HepG2 (cell line): ENCODE measurements around the gene IRF2. TPM values are rescaled to one million over a fixed set of nuclear protein-coding genes. Genes with fewer than 3 reads are reported as not detected.

ENCODE experiments used
- ATAC-seq: fragments of 200-7000 bp; cut with Tn5 transposase; 3 replicates; pipeline ENCODE4 v1.9.1; 2020; ENCODE audit warnings: mild to moderate bottlenecking, moderate library complexity
- BruUV-seq: library from RNA; stranded (reverse); fragments of 400-500 nt; replicated peaks from 2 replicates; lab custom pipeline; 2021; lab: Mats Ljungman, UMichigan
- CTCF ChIA-PET: fragments of 300-600 bp; formaldehyde crosslinking; extraction: SDS; loops from one replicate; lab custom pipeline; 2021; ENCODE audit warnings: low total read pairs, inconsistent platforms, low intra/inter-chr PET ratio; lab: Yijun Ruan, JAX
- POLR2A ChIA-PET: fragments of 350-600 bp; sonication (Branson Sonifier 250); formaldehyde crosslinking; loops from one replicate; lab custom pipeline; 2020; ENCODE audit warnings: antibody characterized with exemption, inconsistent platforms; lab: Yijun Ruan, JAX
- DNase-seq: peaks from one replicate; pipeline ENCODE4 v3.0.0-alpha.2; 2015; ENCODE audit warnings: low spot score
- FAIRE-seq: peaks from 3 replicates; lab custom pipeline; 2011; peaks lifted over from hg19 to GRCh38; lab: Jason Lieb, UNC
- H2AFZ ChIP-seq: one replicate; pipeline ENCODE4 v1.6.1; 2011; ENCODE audit warnings: low read length, inconsistent platforms
- H3K27ac ChIP-seq: fragments of 300-600 bp; 3 replicates; pipeline ENCODE4 v1.8.0; 2011; ENCODE audit warnings: mixed run types, mild to moderate bottlenecking, mixed read lengths, low read length, inconsistent platforms; ENCODE audit not compliant: insufficient read depth; ENCODE audit errors: extremely low read length
- H3K27me3 ChIP-seq, 2 experiments: fragments of 200-600 bp in 1 of 2; 2 replicates in 1 of 2; 3 replicates in 1 of 2; pipeline versions ENCODE4 v1.6.0 to v1.8.0; 2011; ENCODE audit warnings: low read length in 2 of 2, mild to moderate bottlenecking in 2 of 2, moderate library complexity in 2 of 2, inconsistent platforms in 1 of 2; ENCODE audit not compliant: insufficient read depth in 2 of 2, control insufficient read depth in 1 of 2
- H3K36me3 ChIP-seq, 2 experiments: fragments of 200-600 bp in 1 of 2; replicated peaks in 1 of 2; 2 replicates in 1 of 2; 3 replicates in 1 of 2; pipeline versions ENCODE4 v1.5.1 to v1.8.0; 2011; ENCODE audit warnings: low read length in 2 of 2, inconsistent platforms in 1 of 2; ENCODE audit not compliant: insufficient read depth in 2 of 2, control insufficient read depth in 1 of 2
- H3K4me1 ChIP-seq: 2 replicates; pipeline ENCODE4 v1.5.1; 2012; ENCODE audit warnings: low read length, inconsistent platforms; ENCODE audit not compliant: insufficient read depth
- H3K4me2 ChIP-seq: 2 replicates; pipeline ENCODE4 v1.6.0; 2011; ENCODE audit warnings: low read depth, low read length, inconsistent platforms
- H3K4me3 ChIP-seq, 3 experiments: fragments of 200-600 bp in 1 of 3; sonication (generic), shearing (Covaris generic) in 1 of 3; replicated peaks in 1 of 3; 2 replicates each; pipeline ENCODE4 v1.5.1; 2011 to 2016; ENCODE audit warnings: low read length in 3 of 3, inconsistent platforms in 2 of 3, low read depth in 2 of 3, mild to moderate bottlenecking in 2 of 3, control low read depth in 1 of 3, mixed read lengths in 1 of 3; ENCODE audit not compliant: insufficient read depth in 1 of 3
- H3K79me2 ChIP-seq: one replicate; pipeline ENCODE4 v1.6.1; 2011; ENCODE audit warnings: low read length, inconsistent platforms; ENCODE audit not compliant: insufficient read depth
- H3K9ac ChIP-seq: 2 replicates; pipeline ENCODE4 v1.6.0; 2011; ENCODE audit warnings: mild to moderate bottlenecking, low read depth, low read length, inconsistent platforms; ENCODE audit not compliant: insufficient read depth
- H3K9me3 ChIP-seq: 2 replicates; pipeline ENCODE4 v1.5.1; 2012; ENCODE audit warnings: mild to moderate bottlenecking, low read length
- H4K20me1 ChIP-seq: 2 replicates; pipeline ENCODE4 v1.6.0; 2011; ENCODE audit warnings: inconsistent platforms, mild to moderate bottlenecking, low read length, moderate library complexity; ENCODE audit not compliant: insufficient read depth
- ARNT2 ChIP-seq: sonication (generic); formaldehyde crosslinking; IDR thresholded peaks from 2 replicates; pipeline ENCODE4 v1.8.0; 2022; ENCODE audit warnings: mild to moderate bottlenecking, low read depth, missing genetic modification reagents, moderate library complexity
- CBX1 ChIP-seq: IDR thresholded peaks from one replicate; pipeline ENCODE4 v1.6.1; 2016; ENCODE audit warnings: antibody characterized with exemption, low read depth
- FOXK1 ChIP-seq: sonication (generic); formaldehyde crosslinking; IDR thresholded peaks from 2 replicates; pipeline ENCODE4 v1.4.0; 2020; ENCODE audit warnings: low read depth, missing genetic modification reagents, borderline replicate concordance
- FOXO1 ChIP-seq: sonication (generic); formaldehyde crosslinking; IDR thresholded peaks from 2 replicates; pipeline ENCODE4 v1.4.0; 2020; ENCODE audit warnings: missing genetic modification reagents
- NR2C2 ChIP-seq: sonication (generic); formaldehyde crosslinking; IDR thresholded peaks from 2 replicates; pipeline ENCODE4 v1.4.0; 2020; ENCODE audit warnings: missing genetic modification reagents, mild to moderate bottlenecking, moderate library complexity, borderline replicate concordance
- POLR2G ChIP-seq: fragments of 200-400 bp; formaldehyde crosslinking; IDR thresholded peaks from 2 replicates; pipeline ENCODE4 v1.6.1; 2018; ENCODE audit warnings: mild to moderate bottlenecking, low read depth, low read length, moderate library complexity
- SOX13 ChIP-seq, 3 experiments: fragments of 450-650 bp in 1 of 3; sonication (generic) in 1 of 3; formaldehyde crosslinking in 1 of 3; IDR thresholded peaks in 2 of 3; conservative IDR thresholded peaks in 1 of 3; 2 replicates each; pipeline versions ENCODE4 v1.5.0 to v1.6.1; 2016 to 2020; ENCODE audit warnings: antibody characterized with exemption in 1 of 3, mild to moderate bottlenecking in 1 of 3, missing compliant biosample characterization in 1 of 3, missing genetic modification reagents in 1 of 3, moderate library complexity in 1 of 3
- YEATS4 ChIP-seq: sonication (generic); formaldehyde crosslinking; IDR thresholded peaks from 2 replicates; pipeline ENCODE4 v1.4.0; 2020; ENCODE audit warnings: missing genetic modification reagents, borderline replicate concordance
- ZNF205 ChIP-seq: IDR thresholded peaks from 2 replicates; pipeline ENCODE4 v1.6.1; 2018; ENCODE audit warnings: missing biosample characterization, missing genetic modification reagents
- ZNF292 ChIP-seq: sonication (generic); formaldehyde crosslinking; IDR thresholded peaks from 2 replicates; pipeline ENCODE4 v1.8.1; 2022; ENCODE audit warnings: mild to moderate bottlenecking, low read depth, missing genetic modification reagents, borderline replicate concordance
- ZNF33B ChIP-seq: sonication (generic); formaldehyde crosslinking; IDR thresholded peaks from 2 replicates; pipeline ENCODE4 v1.5.1; 2020; ENCODE audit warnings: mild to moderate bottlenecking, missing genetic modification reagents
- WGBS: methylation state at CpG from one replicate; pipeline ENCODE4 v1.1.6; 2017; ENCODE audit warnings: low lambda C conversion rate; 5-methylcytosine and 5-hydroxymethylcytosine counted together
- in situ Hi-C: cut with HindIII; loops from 2 replicates; pipeline ENCODE4 v1.10.0; 2017; ENCODE audit warnings: low pct_unique_long_range_greater_than_20kb; ENCODE audit not compliant: extremely low pct_ligation_motif_present
- intact Hi-C: fragments of 100-400 bp; cut with micrococcal nuclease; formaldehyde crosslinking; loops from one replicate; pipeline ENCODE4 v1.10.0; 2022; ENCODE audit not compliant: unreplicated experiment
- polyA plus RNA-seq, 8 experiments: library from polyadenylated mRNA; depleted of rRNA in 3 of 8; stranded (reverse) in 7 of 8; unstranded in 1 of 8; fragments of >200 nt; fragmentation: Illumina TruSeq in 4 of 8; extraction: Trizol in 4 of 8; gene quantifications; 2 replicates each; pipeline versions ENCODE4 v1.2.1 to v1.2.3, GENCODE V29; 2011 to 2016; ENCODE audit warnings: low read depth in 4 of 8, missing spikeins in 1 of 8, mixed read lengths in 1 of 8; ENCODE audit not compliant: insufficient read depth in 1 of 8
- total RNA-seq, 5 experiments: library from RNA; depleted of rRNA; stranded (reverse); fragments of >200 nt; fragmentation: Illumina TruSeq; extraction: Trizol; gene quantifications; 2 replicates each; pipeline ENCODE4 v1.2.3, GENCODE V29; 2016; ENCODE audit warnings: low read depth in 1 of 5
- TF ChIP-seq, protein P1 (sequence below): sonication (generic); formaldehyde crosslinking; IDR thresholded peaks from 2 replicates; pipeline ENCODE4 v1.4.0; 2020; ENCODE audit warnings: missing genetic modification reagents, borderline replicate concordance
- TF ChIP-seq, protein P2 (sequence below): sonication (generic); formaldehyde crosslinking; IDR thresholded peaks from 2 replicates; pipeline ENCODE4 v1.4.0; 2020; ENCODE audit warnings: missing genetic modification reagents

IRF2 gene
- total and polyA plus RNA-seq, 2 of the 13 experiments (the other 11 are each of a cell fraction or from before 2014, with no cell fraction given): 15.5 to 28.8 TPM

DNA sequence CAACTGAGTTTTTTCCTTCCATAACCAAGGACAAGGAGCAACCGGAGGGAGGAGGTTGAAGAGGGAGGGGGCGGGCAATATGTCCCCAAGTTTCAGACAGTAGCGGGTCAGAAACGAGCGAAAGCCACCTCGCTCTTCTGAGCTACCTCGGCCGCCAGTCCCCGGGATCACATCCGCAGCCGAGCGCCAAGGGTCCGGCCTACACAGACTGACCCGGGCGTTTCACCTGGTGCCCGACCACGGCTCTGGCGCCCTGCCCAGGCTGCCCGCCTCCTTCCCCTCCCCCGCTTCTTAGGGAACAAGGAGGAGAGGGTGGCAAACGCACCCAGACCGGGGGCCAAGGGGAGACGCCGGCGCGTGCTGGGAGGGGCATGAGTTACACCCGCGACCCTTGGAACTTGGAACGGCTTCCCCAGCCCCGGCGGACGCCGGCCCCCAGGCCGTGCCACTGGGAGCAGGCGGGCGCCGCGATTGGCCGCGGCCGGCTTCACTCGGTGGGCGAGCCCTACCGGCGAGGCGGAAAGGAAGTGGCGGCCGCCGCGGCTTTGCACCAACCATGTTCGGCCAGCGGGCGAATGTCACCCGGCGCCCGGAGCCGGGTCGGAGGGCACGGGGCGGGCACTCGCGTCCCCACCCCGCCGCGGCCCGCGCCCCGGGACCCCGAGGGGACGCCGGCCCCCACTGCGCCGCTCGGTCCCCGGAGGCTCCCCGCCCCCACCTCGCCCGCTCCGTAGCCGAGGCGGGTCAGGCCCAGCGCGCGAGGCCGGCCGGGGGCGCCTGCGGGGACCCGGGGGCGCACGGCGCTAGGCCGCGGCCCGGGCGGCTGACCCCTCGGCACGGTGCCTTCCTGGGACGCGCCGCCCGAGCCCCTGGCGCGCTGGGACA is 1.5 kb downstream of the IRF2 start:
- no peaks in the 10 kb centered on the region for H3K36me3 ChIP-seq
- in situ Hi-C loops (loop anchor here (5.0 kb wide), 1 partner anchor 41 kb away; no protein-coding TSS in a partner anchor), intact Hi-C loops (loop anchor here (1.0 to 10.0 kb wide), 5 partner anchors 32 to 186 kb away; partner anchors contain the start of genes CASP3 and PRIMPOL)
- no peaks in the 10 kb centered on the region; a peak in 1 of 5 replicates for H3K27me3 ChIP-seq
- ChIA-PET POLR2A (interaction anchor here (0.6 to 1.0 kb wide), 4 partner anchors 28 to 162 kb away, joined by 3 to 5 read pairs (median 4); no protein-coding TSS in a partner anchor), CTCF (no interaction called here)
- peak overlapping the region; percentile 85 for H3K4me2 ChIP-seq
- H3K4me1 ChIP-seq: peaks cover 54% of the 10 kb centered on the region
- peaks cover 15% of the 10 kb centered on the region for H4K20me1 ChIP-seq
- ATAC-seq: peak; percentile 88
- no peak overlapping the region for H2AFZ ChIP-seq
- H3K79me2 ChIP-seq: peaks cover 64% of the 10 kb centered on the region
- no peaks in the 10 kb centered on the region for H3K9me3 ChIP-seq
- WGBS: 1% methylated on average over 20 of the region's 104 CpGs
- peak overlapping the region; percentile 92 for H3K27ac ChIP-seq
- DNase-seq: peak; percentile 71
- FAIRE-seq: no peak
- peak overlapping the region; percentile 91 for H3K9ac ChIP-seq
- BruUV-seq: no TSS peak
- peak overlapping the region; percentile 72 to 94 (median 74) for H3K4me3 ChIP-seq
- TF ChIP-seq FOXK1 (CRISPR knock-in tag) (peak; percentile 56; the same call in 1 of the 2 replicates), ZNF205 (CRISPR knock-in tag) (peak; percentile 63; the same call in 1 of the 2 replicates), FOXO1 (CRISPR knock-in tag) (0 out of 2 replicates have a peak, but pooled peaks have one; percentile 19), YEATS4 (CRISPR knock-in tag) (peak; percentile 83), POLR2G (peak; percentile 55; the same call in 1 of the 2 replicates), ZNF33B (peak; percentile 35; the same call in 1 of the 2 replicates), ARNT2 (CRISPR knock-in tag) (0 out of 2 replicates have a peak, but pooled peaks have one; percentile 63), SOX13 (IDR thresholded peaks at IDR 0.05) (0 out of 2 replicates have a peak, but pooled peaks have one; percentile 12), SOX13 (CRISPR knock-in tag; conservative IDR thresholded peaks at IDR 0.05 in 1 of 2, IDR thresholded peaks at IDR 0.05 in 1 of 2) (peak; percentile 37 to 72; a peak in 1 of 4 replicates), CBX1 (no peak), NR2C2 (CRISPR knock-in tag) (peak; percentile 79), ZNF292 (CRISPR knock-in tag) (peak; percentile 85)
- TF ChIP-seq, protein P1, sequence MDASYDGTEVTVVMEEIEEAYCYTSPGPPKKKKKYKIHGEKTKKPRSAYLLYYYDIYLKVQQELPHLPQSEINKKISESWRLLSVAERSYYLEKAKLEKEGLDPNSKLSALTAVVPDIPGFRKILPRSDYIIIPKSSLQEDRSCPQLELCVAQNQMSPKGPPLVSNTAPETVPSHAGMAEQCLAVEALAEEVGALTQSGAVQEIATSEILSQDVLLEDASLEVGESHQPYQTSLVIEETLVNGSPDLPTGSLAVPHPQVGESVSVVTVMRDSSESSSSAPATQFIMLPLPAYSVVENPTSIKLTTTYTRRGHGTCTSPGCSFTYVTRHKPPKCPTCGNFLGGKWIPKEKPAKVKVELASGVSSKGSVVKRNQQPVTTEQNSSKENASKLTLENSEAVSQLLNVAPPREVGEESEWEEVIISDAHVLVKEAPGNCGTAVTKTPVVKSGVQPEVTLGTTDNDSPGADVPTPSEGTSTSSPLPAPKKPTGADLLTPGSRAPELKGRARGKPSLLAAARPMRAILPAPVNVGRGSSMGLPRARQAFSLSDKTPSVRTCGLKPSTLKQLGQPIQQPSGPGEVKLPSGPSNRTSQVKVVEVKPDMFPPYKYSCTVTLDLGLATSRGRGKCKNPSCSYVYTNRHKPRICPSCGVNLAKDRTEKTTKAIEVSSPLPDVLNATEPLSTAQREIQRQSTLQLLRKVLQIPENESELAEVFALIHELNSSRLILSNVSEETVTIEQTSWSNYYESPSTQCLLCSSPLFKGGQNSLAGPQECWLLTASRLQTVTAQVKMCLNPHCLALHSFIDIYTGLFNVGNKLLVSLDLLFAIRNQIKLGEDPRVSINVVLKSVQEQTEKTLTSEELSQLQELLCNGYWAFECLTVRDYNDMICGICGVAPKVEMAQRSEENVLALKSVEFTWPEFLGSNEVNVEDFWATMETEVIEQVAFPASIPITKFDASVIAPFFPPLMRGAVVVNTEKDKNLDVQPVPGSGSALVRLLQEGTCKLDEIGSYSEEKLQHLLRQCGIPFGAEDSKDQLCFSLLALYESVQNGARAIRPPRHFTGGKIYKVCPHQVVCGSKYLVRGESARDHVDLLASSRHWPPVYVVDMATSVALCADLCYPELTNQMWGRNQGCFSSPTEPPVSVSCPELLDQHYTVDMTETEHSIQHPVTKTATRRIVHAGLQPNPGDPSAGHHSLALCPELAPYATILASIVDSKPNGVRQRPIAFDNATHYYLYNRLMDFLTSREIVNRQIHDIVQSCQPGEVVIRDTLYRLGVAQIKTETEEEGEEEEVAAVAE (CRISPR knock-in tag): 0 out of 2 replicates have a peak, but pooled peaks have one; percentile 19
- TF ChIP-seq, protein P2, sequence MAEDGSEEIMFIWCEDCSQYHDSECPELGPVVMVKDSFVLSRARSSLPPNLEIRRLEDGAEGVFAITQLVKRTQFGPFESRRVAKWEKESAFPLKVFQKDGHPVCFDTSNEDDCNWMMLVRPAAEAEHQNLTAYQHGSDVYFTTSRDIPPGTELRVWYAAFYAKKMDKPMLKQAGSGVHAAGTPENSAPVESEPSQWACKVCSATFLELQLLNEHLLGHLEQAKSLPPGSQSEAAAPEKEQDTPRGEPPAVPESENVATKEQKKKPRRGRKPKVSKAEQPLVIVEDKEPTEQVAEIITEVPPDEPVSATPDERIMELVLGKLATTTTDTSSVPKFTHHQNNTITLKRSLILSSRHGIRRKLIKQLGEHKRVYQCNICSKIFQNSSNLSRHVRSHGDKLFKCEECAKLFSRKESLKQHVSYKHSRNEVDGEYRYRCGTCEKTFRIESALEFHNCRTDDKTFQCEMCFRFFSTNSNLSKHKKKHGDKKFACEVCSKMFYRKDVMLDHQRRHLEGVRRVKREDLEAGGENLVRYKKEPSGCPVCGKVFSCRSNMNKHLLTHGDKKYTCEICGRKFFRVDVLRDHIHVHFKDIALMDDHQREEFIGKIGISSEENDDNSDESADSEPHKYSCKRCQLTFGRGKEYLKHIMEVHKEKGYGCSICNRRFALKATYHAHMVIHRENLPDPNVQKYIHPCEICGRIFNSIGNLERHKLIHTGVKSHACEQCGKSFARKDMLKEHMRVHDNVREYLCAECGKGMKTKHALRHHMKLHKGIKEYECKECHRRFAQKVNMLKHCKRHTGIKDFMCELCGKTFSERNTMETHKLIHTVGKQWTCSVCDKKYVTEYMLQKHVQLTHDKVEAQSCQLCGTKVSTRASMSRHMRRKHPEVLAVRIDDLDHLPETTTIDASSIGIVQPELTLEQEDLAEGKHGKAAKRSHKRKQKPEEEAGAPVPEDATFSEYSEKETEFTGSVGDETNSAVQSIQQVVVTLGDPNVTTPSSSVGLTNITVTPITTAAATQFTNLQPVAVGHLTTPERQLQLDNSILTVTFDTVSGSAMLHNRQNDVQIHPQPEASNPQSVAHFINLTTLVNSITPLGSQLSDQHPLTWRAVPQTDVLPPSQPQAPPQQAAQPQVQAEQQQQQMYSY (CRISPR knock-in tag): peak; percentile 61; the same call in 1 of the 2 replicates
